Liver (tissue), 9 donors: Measurements from ENCODE around the gene LARGE1. TPM values are rescaled to one million over a fixed set of nuclear protein-coding genes. Genes with fewer than 3 reads are reported as not detected.

Experiments used
- DNase-seq: peaks from one replicate; pipeline ENCODE4 v3.0.0-alpha.2; 2017; ENCODE audit warnings: low spot score
- H3K27ac ChIP-seq, 2 donors: one replicate each; pipeline ENCODE4 v1.7.0; 2013; ENCODE audit warnings: inconsistent platforms in 2 of 2, low read length in 2 of 2, control low read depth in 1 of 2, low read depth in 1 of 2, mild to moderate bottlenecking in 1 of 2
- H3K27me3 ChIP-seq, 4 donors: one replicate each; pipeline versions ENCODE4 v1.6.1 to v1.7.0; 2013; ENCODE audit warnings: low read length in 3 of 4, inconsistent platforms in 1 of 4, mild to moderate bottlenecking in 1 of 4, moderate library complexity in 1 of 4; ENCODE audit not compliant: control insufficient read depth in 4 of 4, insufficient read depth in 4 of 4
- H3K36me3 ChIP-seq, 4 donors: one replicate each; pipeline versions ENCODE4 v1.6.1 to v1.7.0; 2013; ENCODE audit warnings: low read length in 3 of 4, mild to moderate bottlenecking in 3 of 4, low read depth in 1 of 4, moderate library complexity in 1 of 4; ENCODE audit not compliant: control insufficient read depth in 4 of 4, insufficient read depth in 3 of 4
- H3K4me1 ChIP-seq, 4 donors: one replicate each; pipeline versions ENCODE4 v1.6.1 to v1.7.0; 2013; ENCODE audit warnings: low read length in 3 of 4, mild to moderate bottlenecking in 3 of 4, moderate library complexity in 1 of 4; ENCODE audit not compliant: control insufficient read depth in 4 of 4, insufficient read depth in 4 of 4
- H3K4me3 ChIP-seq, 3 donors: one replicate each; pipeline versions ENCODE4 v1.6.1 to v1.7.0; 2013; ENCODE audit warnings: low read length in 3 of 3, control low read depth in 1 of 3, low read depth in 1 of 3, mild to moderate bottlenecking in 1 of 3
- H3K9ac ChIP-seq, 2 donors: one replicate each; pipeline ENCODE4 v1.7.0; 2013; ENCODE audit warnings: low read length in 2 of 2, mild to moderate bottlenecking in 2 of 2, moderate library complexity in 2 of 2, control low read depth in 1 of 2, low read depth in 1 of 2
- H3K9me3 ChIP-seq, 4 donors: one replicate each; pipeline versions ENCODE4 v1.6.1 to v1.7.0; 2013; ENCODE audit warnings: low read length in 3 of 4; ENCODE audit not compliant: control insufficient read depth in 4 of 4
- ATF3 ChIP-seq: IDR thresholded peaks from 2 replicates; pipeline ENCODE4 v1.6.1; 2016; ENCODE audit warnings: antibody characterized with exemption
- EGR1 ChIP-seq, 2 donors: IDR thresholded peaks; 2 replicates each; pipeline ENCODE4 v1.6.1; 2016 to 2018; ENCODE audit warnings: antibody characterized with exemption in 2 of 2, low read depth in 2 of 2
- FOXA1 ChIP-seq: IDR thresholded peaks from 2 replicates; pipeline ENCODE4 v1.6.1; 2016; ENCODE audit warnings: antibody characterized with exemption
- GABPA ChIP-seq, 2 donors: IDR thresholded peaks in 1 of 2; conservative IDR thresholded peaks in 1 of 2; 2 replicates each; pipeline ENCODE4 v1.6.1; 2016; ENCODE audit warnings: antibody characterized with exemption in 2 of 2, mild to moderate bottlenecking in 1 of 2, moderate library complexity in 1 of 2
- HNF4A ChIP-seq, 2 donors: conservative IDR thresholded peaks; 2 replicates each; pipeline ENCODE4 v1.6.1; 2016; ENCODE audit warnings: antibody characterized with exemption in 2 of 2, mild to moderate bottlenecking in 2 of 2
- HNF4G ChIP-seq: IDR thresholded peaks from 2 replicates; pipeline ENCODE4 v1.6.1; 2016; ENCODE audit warnings: antibody characterized with exemption
- RXRA ChIP-seq, 2 donors: IDR thresholded peaks; 2 replicates each; pipeline ENCODE4 v1.6.1; 2017 to 2018; ENCODE audit warnings: antibody characterized with exemption in 2 of 2, mild to moderate bottlenecking in 1 of 2
- SP1 ChIP-seq: IDR thresholded peaks from 2 replicates; pipeline ENCODE4 v1.6.1; 2018; ENCODE audit warnings: antibody characterized with exemption, mild to moderate bottlenecking
- YY1 ChIP-seq: IDR thresholded peaks from 2 replicates; pipeline ENCODE4 v1.6.1; 2016; ENCODE audit warnings: antibody characterized with exemption, mild to moderate bottlenecking
- WGBS: extraction: QIAGEN DNeasy Blood & Tissue Kit; methylation state at CpG from one replicate; pipeline ENCODE4 v1.1.7; 2013; 5-methylcytosine and 5-hydroxymethylcytosine counted together
- polyA plus RNA-seq, 2 donors: library from polyadenylated mRNA; stranded (reverse) in 1 of 2; unstranded in 1 of 2; fragments of 200-250 nt in 1 of 2; fragments of >200 nt in 1 of 2; fragmentation: Nextera tagmentation in 1 of 2; extraction: Ambion mirVana in 1 of 2; gene quantifications; one replicate each; pipeline versions ENCODE4 v1.2.1 to v1.2.3, GENCODE V29; 2013 to 2015
- total RNA-seq, 2 donors: library from RNA; depleted of rRNA; stranded (reverse); fragments of >200 nt; gene quantifications; one replicate each; pipeline ENCODE4 v1.2.3, GENCODE V29; 2014
- TF ChIP-seq, protein P1 (sequence below): fragments of 150-350 bp; IDR thresholded peaks from 2 replicates; pipeline ENCODE4 v1.5.1; 2017; ENCODE audit warnings: improper control_type of control experiment, low read depth, low read length; ENCODE audit not compliant: missing input control
- TF ChIP-seq, protein P2 (sequence below): IDR thresholded peaks from 2 replicates; pipeline ENCODE4 v1.6.1; 2016; ENCODE audit warnings: antibody characterized with exemption
- donor health status: healthy.
- donor health status: healthy.
- donor health status: healthy.
- donor health status: healthy.
- donor health status: healthy.

Gene LARGE1
- total and polyA plus RNA-seq, 4 donors, result 2.3 to 14.1 (median 5.7) TPM

DNA sequence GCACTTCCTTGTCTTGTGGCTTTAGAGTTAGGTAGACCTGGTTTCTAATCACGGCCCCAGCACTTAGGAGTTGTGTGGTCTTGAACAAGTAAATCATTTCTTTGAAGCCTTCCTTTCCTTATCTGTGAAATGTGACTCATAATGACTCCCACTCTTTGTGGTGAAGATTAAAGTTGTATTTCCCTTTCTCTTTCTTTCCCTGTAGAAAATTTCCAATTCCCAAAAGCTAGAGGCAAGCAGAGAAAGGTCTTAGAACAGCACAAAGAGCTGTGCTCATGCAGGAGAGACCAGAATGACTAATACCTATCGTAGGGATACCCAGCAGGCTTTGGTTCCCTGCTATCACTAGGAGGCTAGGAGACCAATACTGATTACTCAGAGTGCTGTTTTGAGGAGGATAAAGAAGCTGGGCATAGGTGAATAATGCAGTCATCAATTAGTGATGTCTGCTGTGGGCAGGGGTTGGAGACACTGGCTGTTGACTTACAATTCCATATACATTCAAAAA is 591.4 kb downstream of the LARGE1 start:
- Histone ChIP-seq H3K36me3 (no peaks in the 10 kb centered on the region), H3K9me3 (no peaks in the 10 kb centered on the region), H3K27me3 (no peaks in the 10 kb centered on the region), H3K4me3 (no peak overlapping the region), H3K4me1 (peaks cover 0 to 2% (median 0%) of the 10 kb centered on the region in 4 donors), H3K9ac (no peak overlapping the region), H3K27ac (no peak overlapping the region)
- 78% methylated on average over 2 of the region's 2 CpGs for WGBS
- no peak for DNase-seq
- TF ChIP-seq ATF3 (no peak), FOXA1 (no peak)

GRCh38 chr22:33327348-33327860 is 592.9 kb downstream of the LARGE1 start:
- Histone ChIP-seq H3K9ac (no peak overlapping the region), H3K9me3 (no peaks in the 10 kb centered on the region), H3K27ac (no peak overlapping the region), H3K4me3 (no peak overlapping the region), H3K4me1 (peaks cover 0 to 2% (median 0%) of the 10 kb centered on the region in 4 donors), H3K36me3 (peaks cover 0 to 2% (median 0%) of the 10 kb centered on the region in 4 donors), H3K27me3 (no peaks in the 10 kb centered on the region)
- TF ChIP-seq, protein P1, sequence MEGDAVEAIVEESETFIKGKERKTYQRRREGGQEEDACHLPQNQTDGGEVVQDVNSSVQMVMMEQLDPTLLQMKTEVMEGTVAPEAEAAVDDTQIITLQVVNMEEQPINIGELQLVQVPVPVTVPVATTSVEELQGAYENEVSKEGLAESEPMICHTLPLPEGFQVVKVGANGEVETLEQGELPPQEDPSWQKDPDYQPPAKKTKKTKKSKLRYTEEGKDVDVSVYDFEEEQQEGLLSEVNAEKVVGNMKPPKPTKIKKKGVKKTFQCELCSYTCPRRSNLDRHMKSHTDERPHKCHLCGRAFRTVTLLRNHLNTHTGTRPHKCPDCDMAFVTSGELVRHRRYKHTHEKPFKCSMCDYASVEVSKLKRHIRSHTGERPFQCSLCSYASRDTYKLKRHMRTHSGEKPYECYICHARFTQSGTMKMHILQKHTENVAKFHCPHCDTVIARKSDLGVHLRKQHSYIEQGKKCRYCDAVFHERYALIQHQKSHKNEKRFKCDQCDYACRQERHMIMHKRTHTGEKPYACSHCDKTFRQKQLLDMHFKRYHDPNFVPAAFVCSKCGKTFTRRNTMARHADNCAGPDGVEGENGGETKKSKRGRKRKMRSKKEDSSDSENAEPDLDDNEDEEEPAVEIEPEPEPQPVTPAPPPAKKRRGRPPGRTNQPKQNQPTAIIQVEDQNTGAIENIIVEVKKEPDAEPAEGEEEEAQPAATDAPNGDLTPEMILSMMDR, result no peak
- TF ChIP-seq HNF4A (conservative IDR thresholded peaks at IDR 0.05) (no peak), FOXA1 (no peak), YY1 (no peak), RXRA (IDR thresholded peaks at IDR 0.05) (no peak)
- TF ChIP-seq, protein P2, sequence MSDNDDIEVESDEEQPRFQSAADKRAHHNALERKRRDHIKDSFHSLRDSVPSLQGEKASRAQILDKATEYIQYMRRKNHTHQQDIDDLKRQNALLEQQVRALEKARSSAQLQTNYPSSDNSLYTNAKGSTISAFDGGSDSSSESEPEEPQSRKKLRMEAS, result no peak
- 94% methylated on average over 9 of the region's 9 CpGs for WGBS
- DNase-seq, result no peak

DNA sequence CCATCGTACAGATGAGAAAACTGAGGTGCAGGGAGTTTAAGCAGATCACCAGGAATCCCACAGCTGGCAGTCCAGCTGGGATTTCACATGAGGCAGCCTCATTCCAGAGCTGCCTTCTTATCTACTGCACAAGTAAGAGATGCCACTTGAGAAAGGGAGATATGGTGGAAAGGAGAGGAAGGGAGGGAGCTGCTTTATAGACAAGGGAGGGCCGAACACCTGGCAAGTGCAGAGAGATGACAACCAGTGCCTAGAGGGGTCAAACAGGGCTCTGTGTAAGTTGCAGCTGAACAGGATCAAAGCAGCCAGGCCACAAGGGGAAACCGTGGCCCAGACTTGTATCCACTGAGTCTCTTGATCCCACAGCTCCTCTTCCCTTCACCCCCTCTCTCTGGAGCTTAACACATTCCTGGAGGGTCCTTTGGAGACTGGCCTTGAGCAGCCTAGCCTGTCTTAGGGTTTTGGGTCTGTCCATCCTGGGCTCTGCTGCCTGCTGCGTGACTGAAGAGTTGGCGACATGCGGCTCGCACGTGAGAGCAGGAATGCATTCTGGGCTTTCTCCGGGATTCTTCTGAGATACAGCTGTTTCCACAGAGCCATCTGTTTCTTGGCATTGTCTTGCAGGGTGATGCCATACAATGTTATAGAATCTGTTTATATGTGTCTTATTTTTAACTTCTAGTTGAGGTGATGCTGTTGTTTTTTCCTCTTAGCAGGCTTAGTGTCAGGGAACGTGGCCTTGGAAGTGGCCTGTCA is 593.6 kb downstream of the LARGE1 start:
- Histone ChIP-seq H3K4me3 (no peak overlapping the region), H3K27me3 (no peaks in the 10 kb centered on the region), H3K4me1 (peaks cover 0 to 2% (median 0%) of the 10 kb centered on the region in 4 donors), H3K27ac (no peak overlapping the region), H3K9me3 (no peaks in the 10 kb centered on the region), H3K9ac (no peak overlapping the region), H3K36me3 (peaks cover 0 to 2% (median 0%) of the 10 kb centered on the region in 4 donors)
- DNase-seq, result no peak
- WGBS, result 94% methylated on average over 10 of the region's 10 CpGs
- TF ChIP-seq SP1 (no peak), HNF4G (no peak), ATF3 (no peak), GABPA (IDR thresholded peaks at IDR 0.05 in 1 of 2, conservative IDR thresholded peaks at IDR 0.05 in 1 of 2) (no peak), EGR1 (IDR thresholded peaks at IDR 0.05; ENCODE audit: low read depth in 2 of 2) (no peak), YY1 (no peak), HNF4A (conservative IDR thresholded peaks at IDR 0.05) (no peak)
